ENCODE data around the gene AJM1.

DNA sequence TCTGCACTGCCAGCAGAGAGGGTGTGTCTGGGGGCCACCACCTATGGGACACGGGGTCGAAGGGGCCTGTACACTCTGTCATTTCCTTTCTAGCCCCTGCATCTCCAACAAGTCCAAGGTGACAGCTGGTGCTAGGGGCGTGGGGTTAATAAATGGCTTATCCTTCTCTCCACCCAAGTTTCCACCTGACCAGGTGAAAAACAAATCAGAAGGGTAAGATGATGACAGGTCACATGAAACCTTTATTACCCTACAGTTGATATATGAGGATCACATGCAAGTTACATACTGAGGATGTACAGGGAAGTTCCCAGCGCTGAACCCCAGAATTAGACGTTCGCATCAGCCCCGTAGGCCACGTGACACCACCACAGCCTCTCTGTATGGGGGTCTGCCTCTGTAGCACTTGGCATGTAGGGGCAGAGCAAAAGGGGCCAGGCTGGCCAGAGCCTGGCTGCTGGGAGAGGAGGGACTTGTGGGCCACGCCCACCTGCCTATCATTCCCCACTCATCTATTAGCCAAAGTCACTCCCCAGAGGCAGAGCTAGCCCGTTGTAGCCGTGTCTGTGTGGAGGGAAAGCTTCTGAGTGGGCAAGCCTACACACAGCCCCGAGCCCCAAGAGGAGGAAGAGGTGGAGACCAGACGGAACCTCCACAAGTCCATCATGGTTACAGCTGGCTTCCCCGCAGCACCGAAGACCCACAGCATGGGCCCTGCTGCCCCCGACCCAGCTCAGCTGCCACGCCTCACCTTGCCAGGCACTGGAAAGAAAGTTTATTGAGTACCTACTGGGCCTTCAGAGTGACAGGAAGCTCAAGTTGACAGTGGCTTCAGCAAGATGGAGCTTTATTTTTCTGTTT lies 49.0 kb upstream of the AJM1 start:
- TF ChIP-seq POLR2AphosphoS5 (IDR thresholded peaks at IDR 0.05; ENCODE audit: low read depth, low read length), result no peak
- no peak for TF ChIP-seq POLR2A (IDR thresholded peaks at IDR 0.05; ENCODE audit: low read depth, low read length)
- no peak for TF ChIP-seq TAF1 (IDR thresholded peaks at IDR 0.05; ENCODE audit: borderline replicate concordance, low read depth, low read length)
